ENCODE data around the gene S100A7A. TPM values are rescaled to one million over a fixed set of nuclear protein-coding genes. Genes with fewer than 3 reads are reported as not detected.

Gene S100A7A
- total RNA-seq, 1 experiment from 2014 or later: not detected

GRCh38 chr1:153374071-153374470, 42.2 kb upstream of the S100A7A start:
- ChIA-PET CTCF (no interaction called here), POLR2A (ENCODE audit: unreplicated experiment) (no interaction called here)

DNA sequence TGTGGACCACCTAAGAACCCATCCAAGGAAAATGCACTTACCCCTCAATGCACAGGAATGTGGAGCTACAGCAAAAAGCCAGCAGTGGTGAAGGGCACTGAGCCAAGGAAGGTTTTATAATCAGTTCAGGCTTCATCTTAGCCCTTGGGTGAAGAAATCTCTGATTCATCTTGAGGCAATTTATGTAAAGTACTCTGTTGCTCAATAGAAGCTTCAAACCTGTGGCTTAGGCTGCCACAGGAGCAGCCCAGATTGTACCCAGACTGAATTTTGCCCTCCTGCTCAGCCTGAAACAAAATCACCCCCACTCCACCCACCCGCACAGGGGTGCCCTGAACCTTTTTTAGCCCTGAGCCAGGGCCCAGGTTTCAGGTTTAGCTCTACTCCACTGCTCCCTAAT, 40.8 kb upstream of the S100A7A start, which contains the start of gene S100A12:
Gene S100A12, minus strand, starts transcription at position 111 of the 400 bp plus-strand sequence. CDS start 1,029 bp downstream, outside the sequence.
- Histone ChIP-seq H3K36me3 (ENCODE audit: low read depth) (no peaks in the 10 kb centered on the region), H3K79me2 (ENCODE audit: low read depth) (no peaks in the 10 kb centered on the region), H3K4me2 (peak within 1 kb of the TSS; percentile 60), H3F3A (ENCODE audit: insufficient read depth, low read depth) (peaks cover 36% of the 10 kb centered on the region; the same call in 1 of the 2 replicates), H3K9me2 (ENCODE audit: insufficient read depth) (no peaks in the 10 kb centered on the region), H2AFZ (no peak within 1 kb of the TSS), H3K9me3 (ENCODE audit: insufficient read depth, low read depth) (no peaks in the 10 kb centered on the region), H3K4me3 (no peak within 1 kb of the TSS), H3K27me3 (ENCODE audit: insufficient read depth, low read depth) (no peaks in the 10 kb centered on the region), H3K27ac (peak within 1 kb of the TSS; percentile 65), H4K20me1 (ENCODE audit: insufficient read depth) (no peaks in the 10 kb centered on the region), H3K4me1 (replicated peaks; ENCODE audit: insufficient read depth) (peaks cover 62% of the 10 kb centered on the region)
- intact Hi-C loops (cut with micrococcal nuclease; ENCODE audit: unreplicated experiment): loop anchor here (1.0 kb wide), 1 partner anchor 10 kb away; no protein-coding TSS in a partner anchor
- TF ChIP-seq EZH2 (IDR thresholded peaks at IDR 0.05; ENCODE audit: low read depth) (no peak), CTCF (conservative IDR thresholded peaks at IDR 0.05) (no peak)
- BruUV-seq (replicated peaks): no TSS peak
- peak; percentile 51 to 96 for DNase-seq
- CTCF ChIA-PET: interaction anchor here (0.6 kb wide), 1 partner anchor 896 kb away, joined by 8 read pairs; no protein-coding TSS in a partner anchor
- POLR2A ChIA-PET (ENCODE audit: unreplicated experiment): no interaction called here

More at GRCh38 chr1:153374071-153374470, 42.2 kb upstream of the S100A7A start:
- intact Hi-C loops (cut with micrococcal nuclease; ENCODE audit: unreplicated experiment): no loop called here
- Histone ChIP-seq H3K9me2 (ENCODE audit: insufficient read depth) (no peaks in the 10 kb centered on the region), H3K36me3 (ENCODE audit: low read depth) (no peaks in the 10 kb centered on the region), H3K27ac (no peak overlapping the region), H3K9me3 (ENCODE audit: insufficient read depth, low read depth) (no peaks in the 10 kb centered on the region), H3K4me1 (replicated peaks; ENCODE audit: insufficient read depth) (peaks cover 71% of the 10 kb centered on the region), H3K27me3 (ENCODE audit: insufficient read depth, low read depth) (no peaks in the 10 kb centered on the region), H4K20me1 (ENCODE audit: insufficient read depth) (no peaks in the 10 kb centered on the region), H2AFZ (no peak overlapping the region), H3F3A (ENCODE audit: insufficient read depth, low read depth) (peaks cover 36% of the 10 kb centered on the region; the same call in 1 of the 2 replicates), H3K79me2 (ENCODE audit: low read depth) (no peaks in the 10 kb centered on the region), H3K4me3 (no peak overlapping the region), H3K4me2 (no peak overlapping the region)
- no TSS peak for BruUV-seq (replicated peaks)
- TF ChIP-seq EZH2 (IDR thresholded peaks at IDR 0.05; ENCODE audit: low read depth): no peak
- TF ChIP-seq CTCF (conservative IDR thresholded peaks at IDR 0.05): no peak
- no peak for DNase-seq

- H3K9me3 ChIP-seq (ENCODE audit: insufficient read depth, low read depth): peaks cover 6% of the 10 kb centered on the region; the same call in 1 of the 2 replicates
- peaks cover 35% of the 10 kb centered on the region for H3K4me1 ChIP-seq (replicated peaks; ENCODE audit: insufficient read depth)
- no peaks in the 10 kb centered on the region for H3K79me2 ChIP-seq (ENCODE audit: low read depth)
- no peak overlapping the region for H3K4me2 ChIP-seq
- ChIA-PET POLR2A (ENCODE audit: unreplicated experiment) (no interaction called here), CTCF (no interaction called here)
- no peaks in the 10 kb centered on the region for H3K36me3 ChIP-seq (ENCODE audit: low read depth)
- H3K9me2 ChIP-seq (ENCODE audit: insufficient read depth): no peaks in the 10 kb centered on the region
- no TSS peak for BruUV-seq (replicated peaks)
- no peak overlapping the region for H3K4me3 ChIP-seq
- H3K27me3 ChIP-seq (ENCODE audit: insufficient read depth, low read depth): no peaks in the 10 kb centered on the region
- peaks cover 27% of the 10 kb centered on the region; the same call in 1 of the 2 replicates for H3F3A ChIP-seq (ENCODE audit: insufficient read depth, low read depth)
- no peaks in the 10 kb centered on the region for H4K20me1 ChIP-seq (ENCODE audit: insufficient read depth)
- no peak overlapping the region for H3K27ac ChIP-seq
- TF ChIP-seq CTCF (conservative IDR thresholded peaks at IDR 0.05) (no peak), EZH2 (IDR thresholded peaks at IDR 0.05; ENCODE audit: low read depth) (no peak)
- intact Hi-C loops (cut with micrococcal nuclease; ENCODE audit: unreplicated experiment): no loop called here
- no peak for DNase-seq
- H2AFZ ChIP-seq: no peak overlapping the region
Measured at GRCh38 chr1:153379591-153379990, 36.7 kb upstream of the S100A7A start.

Data from PC-9 (cell line).